Mucosa of descending colon (tissue), 3 donors: ENCODE measurements around the gene SLC38A10. TPM values are rescaled to one million over a fixed set of nuclear protein-coding genes. Genes with fewer than 3 reads are reported as not detected.
A peak's percentile ranks its signal among the peaks of the same experiment; 100 is the strongest.

ENCODE experiments used
- ATAC-seq: fragments of 200-7000 bp; cut with Tn5 transposase; one replicate; pipeline ENCODE4 v1.9.1; 2020; ENCODE audit warnings: mild to moderate bottlenecking, moderate library complexity
- DNase-seq, 3 donors: peaks; one replicate each; pipeline ENCODE4 v3.0.0-alpha.2; 2020
- H3K36me3 ChIP-seq: fragments of 200-600 bp; one replicate; pipeline ENCODE4 v1.8.0; 2021; ENCODE audit warnings: low read depth, mild to moderate bottlenecking
- H3K4me1 ChIP-seq: fragments of 200-600 bp; one replicate; pipeline ENCODE4 v1.8.0; 2021; ENCODE audit warnings: low read depth, mild to moderate bottlenecking
- H3K4me3 ChIP-seq: fragments of 200-600 bp; one replicate; pipeline ENCODE4 v1.8.0; 2021; ENCODE audit warnings: mild to moderate bottlenecking
- H3K9me3 ChIP-seq: fragments of 200-600 bp; one replicate; pipeline ENCODE4 v1.8.0; 2021; ENCODE audit warnings: mild to moderate bottlenecking
- CTCF ChIP-seq: fragments of 200-600 bp; IDR thresholded peaks from one replicate; pipeline ENCODE4 v1.8.0; 2022; ENCODE audit warnings: antibody characterized with exemption, mild to moderate bottlenecking
- intact Hi-C, 2 donors: fragments of 100-400 bp; cut with DNase I in 1 of 2; cut with micrococcal nuclease in 1 of 2; formaldehyde crosslinking; loops; one replicate each; pipeline versions ENCODE4 v1.11.0 to v1.11.1; 2022; cut with DNase I, micrococcal nuclease
- total RNA-seq, 3 donors: library from RNA; stranded (reverse); fragmentation: NEBNext Ultra II Directional in 2 of 3; extraction: Animal tissue kit (Norgen Biotek cat#: 25700) in 2 of 3; gene quantifications; one replicate each; pipeline versions ENCODE4 v1.2.1 to v1.2.4, GENCODE V29; 2021 to 2023
- donor health status: DM: no; HTN: no; CAD: no; lungs with moderate emphysema.
- donor health status: DM: no; HTN: no; CAD: no.
- donor health status: DM: no; HTN: yes; CAD: no.

Gene SLC38A10
- total RNA-seq, 3 donors from 2014 or later = 77.0 to 95.3 (median 94.0) TPM

- no peaks in the 10 kb centered on the region for H3K9me3 ChIP-seq
- ATAC-seq (no peak), DNase-seq (peak in 1 of 3 donors; percentile 31)
- H3K36me3 ChIP-seq = no peaks in the 10 kb centered on the region
- H3K4me1 ChIP-seq = peaks cover 4% of the 10 kb centered on the region
- no peak overlapping the region for H3K4me3 ChIP-seq
- TF ChIP-seq CTCF = no peak
- intact Hi-C loops = no loop called here
Measured at GRCh38 chr17:81273698-81274470, 21.2 kb downstream of the SLC38A10 start.

- TF ChIP-seq CTCF = no peak
- Histone ChIP-seq H3K4me1 (peaks cover 3% of the 10 kb centered on the region), H3K36me3 (no peaks in the 10 kb centered on the region), H3K9me3 (no peaks in the 10 kb centered on the region), H3K4me3 (no peak overlapping the region)
- DNase-seq = peak in 1 of 3 donors; percentile 39
- no peak for ATAC-seq
- intact Hi-C loops = no loop called here
Measured at GRCh38 chr17:81272616-81273015, 22.5 kb downstream of the SLC38A10 start.

- no peaks in the 10 kb centered on the region for H3K36me3 ChIP-seq
Measured at GRCh38 chr17:81271226-81271625, 23.9 kb downstream of the SLC38A10 start.

GRCh38 chr17:81270279-81270678 lies 24.8 kb downstream of the SLC38A10 start:
- Histone ChIP-seq H3K36me3 (no peaks in the 10 kb centered on the region), H3K4me3 (no peak overlapping the region), H3K4me1 (no peaks in the 10 kb centered on the region), H3K9me3 (no peaks in the 10 kb centered on the region)
- intact Hi-C loops = no loop called here
- no peak for DNase-seq
- TF ChIP-seq CTCF = no peak
- ATAC-seq = no peak

More at GRCh38 chr17:81271226-81271625, 23.9 kb downstream of the SLC38A10 start:
- H3K4me1 ChIP-seq = no peaks in the 10 kb centered on the region
- ATAC-seq = no peak
- intact Hi-C loops = no loop called here
- no peak overlapping the region for H3K4me3 ChIP-seq
- H3K9me3 ChIP-seq = no peaks in the 10 kb centered on the region
- TF ChIP-seq CTCF = no peak
- no peak for DNase-seq

- H3K4me1 ChIP-seq = no peaks in the 10 kb centered on the region
- intact Hi-C loops = no loop called here
- H3K9me3 ChIP-seq = no peaks in the 10 kb centered on the region
- no peak overlapping the region for H3K4me3 ChIP-seq
- no peak for TF ChIP-seq CTCF
- ATAC-seq = no peak
- H3K36me3 ChIP-seq = no peaks in the 10 kb centered on the region
- DNase-seq = no peak
Measured at GRCh38 chr17:81267390-81268067, 27.6 kb downstream of the SLC38A10 start.
